Activated CD8-positive, alpha-beta memory T cell treated with anti-CD3 and anti-CD28 coated beads for 24 hours (primary cell): Measurements from ENCODE around the gene KAT14.
"Not testable (repeated sequence)": the region's sequence is repeated elsewhere in the genome, so short reads cannot be mapped to it uniquely, and the experiment has no call there.

Experiments used
- DNase-seq: peaks from one replicate; pipeline ENCODE4 v3.0.0-alpha.2; 2020

The KAT14 gene

GRCh38 chr20:18225632-18226031 is 88.0 kb downstream of the KAT14 start:
- no peak for DNase-seq

- DNase-seq, result not testable (repeated sequence)
Measured at GRCh38 chr20:18226741-18227140, 89.1 kb downstream of the KAT14 start.

GRCh38 chr20:18233408-18233943 is 95.8 kb downstream of the KAT14 start:
- DNase-seq, result no peak
